ENCODE data around the gene NFATC2IP. TPM values are rescaled to one million over a fixed set of nuclear protein-coding genes. Genes with fewer than 3 reads are reported as not detected.
"Not testable (repeated sequence)": the region's sequence is repeated elsewhere in the genome, so short reads cannot be mapped to it uniquely, and the experiment has no call there.

The NFATC2IP gene
- total RNA-seq, 1 donor: 18.1 TPM

DNA sequence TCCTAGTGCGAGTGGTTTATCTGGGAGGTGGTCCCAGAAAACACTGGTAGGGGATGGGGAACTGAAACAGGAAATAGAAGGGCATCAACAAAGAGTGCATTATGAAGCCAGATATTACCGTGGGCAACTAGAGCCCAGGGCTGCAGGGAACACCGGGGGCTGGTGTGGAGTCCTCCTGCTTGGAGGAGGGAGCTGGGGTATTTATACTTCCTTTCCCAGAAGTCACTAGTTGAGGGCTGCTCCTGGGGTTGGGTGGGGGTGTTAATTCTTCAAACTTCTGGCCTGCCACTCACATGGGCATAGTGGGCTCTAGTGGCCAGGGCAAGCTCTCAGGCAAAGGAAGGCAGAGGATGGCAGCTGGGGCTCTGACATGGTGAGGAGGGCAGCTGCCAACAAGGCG lies 48.8 kb downstream of the NFATC2IP start:
- Histone ChIP-seq H3K27me3 (ENCODE audit: insufficient read depth, low read length) (peaks cover 4% of the 10 kb centered on the region), H3K9me3 (ENCODE audit: low read depth, low read length) (no peaks in the 10 kb centered on the region), H2AFZ (ENCODE audit: low read length) (no peak overlapping the region), H3K4me3 (ENCODE audit: insufficient read depth, low read length) (no peak overlapping the region), H4K20me1 (ENCODE audit: insufficient read depth, low read length) (no peaks in the 10 kb centered on the region), H3K4me2 (ENCODE audit: insufficient read depth, low read length) (no peak overlapping the region), H3K79me2 (ENCODE audit: insufficient read depth, low read length) (no peaks in the 10 kb centered on the region), H3K4me1 (ENCODE audit: insufficient read depth, low read length) (no peaks in the 10 kb centered on the region), H3K27ac (ENCODE audit: low read depth, low read length) (no peak overlapping the region), H3K36me3 (ENCODE audit: insufficient read depth, low read length) (no peaks in the 10 kb centered on the region)
- no peak for TF ChIP-seq CTCF (IDR thresholded peaks at IDR 0.05; ENCODE audit: extremely low read depth, low read depth, low read length)
- DNase-seq (ENCODE audit: insufficient read length, low spot score, missing footprints): peak; percentile 14

DNA sequence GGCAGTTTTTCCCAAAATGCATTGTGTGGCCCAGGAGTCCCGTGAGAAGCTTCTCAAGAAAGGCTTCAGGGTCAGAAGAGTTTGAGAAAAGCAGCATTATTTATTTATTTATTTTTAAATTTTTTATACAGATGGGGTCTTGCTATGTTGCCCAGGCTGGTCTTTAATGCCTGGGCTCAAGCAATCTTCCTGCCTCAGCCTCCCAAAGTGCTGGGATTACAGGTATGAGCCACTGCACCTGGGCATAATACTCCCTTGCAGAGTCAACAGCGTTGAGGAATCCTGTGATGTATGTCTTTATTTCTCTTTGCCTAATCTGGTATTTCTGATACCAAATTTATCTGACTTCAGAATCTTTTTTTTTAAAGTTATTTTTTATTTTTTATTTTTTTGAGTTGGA lies 49.3 kb downstream of the NFATC2IP start:
- no peaks in the 10 kb centered on the region for H3K79me2 ChIP-seq (ENCODE audit: insufficient read depth, low read length)
- H3K36me3 ChIP-seq (ENCODE audit: insufficient read depth, low read length): no peaks in the 10 kb centered on the region
- peaks cover 4% of the 10 kb centered on the region for H3K27me3 ChIP-seq (ENCODE audit: insufficient read depth, low read length)
- H3K4me1 ChIP-seq (ENCODE audit: insufficient read depth, low read length): no peaks in the 10 kb centered on the region
- H3K27ac ChIP-seq (ENCODE audit: low read depth, low read length): no peak overlapping the region
- H4K20me1 ChIP-seq (ENCODE audit: insufficient read depth, low read length): no peaks in the 10 kb centered on the region
- H3K4me3 ChIP-seq (ENCODE audit: insufficient read depth, low read length): no peak overlapping the region
- no peak overlapping the region for H2AFZ ChIP-seq (ENCODE audit: low read length)
- no peak for DNase-seq (ENCODE audit: insufficient read length, low spot score, missing footprints)
- no peak overlapping the region for H3K4me2 ChIP-seq (ENCODE audit: insufficient read depth, low read length)
- H3K9me3 ChIP-seq (ENCODE audit: low read depth, low read length): no peaks in the 10 kb centered on the region
- TF ChIP-seq CTCF (IDR thresholded peaks at IDR 0.05; ENCODE audit: extremely low read depth, low read depth, low read length): no peak

GRCh38 chr16:29004496-29005139 lies 53.9 kb downstream of the NFATC2IP start:
- not testable (repeated sequence) for H3K79me2 ChIP-seq (ENCODE audit: insufficient read depth, low read length); H3K36me3 ChIP-seq (ENCODE audit: insufficient read depth, low read length); H3K4me1 ChIP-seq (ENCODE audit: insufficient read depth, low read length); H3K4me2 ChIP-seq (ENCODE audit: insufficient read depth, low read length); H2AFZ ChIP-seq (ENCODE audit: low read length); H3K27ac ChIP-seq (ENCODE audit: low read depth, low read length); H3K4me3 ChIP-seq (ENCODE audit: insufficient read depth, low read length); H4K20me1 ChIP-seq (ENCODE audit: insufficient read depth, low read length); H3K9me3 ChIP-seq (ENCODE audit: low read depth, low read length); H3K27me3 ChIP-seq (ENCODE audit: insufficient read depth, low read length)
- DNase-seq (ENCODE audit: insufficient read length, low spot score, missing footprints): peak; percentile 8

GRCh38 chr16:29007730-29008593 lies 57.2 kb downstream of the NFATC2IP start:
- no peaks in the 10 kb centered on the region for H3K36me3 ChIP-seq (ENCODE audit: insufficient read depth, low read length)
- no peak overlapping the region for H2AFZ ChIP-seq (ENCODE audit: low read length)
- H3K27ac ChIP-seq (ENCODE audit: low read depth, low read length): no peak overlapping the region
- no peak overlapping the region for H3K4me2 ChIP-seq (ENCODE audit: insufficient read depth, low read length)
- H3K4me1 ChIP-seq (ENCODE audit: insufficient read depth, low read length): peaks cover 4% of the 10 kb centered on the region
- H3K27me3 ChIP-seq (ENCODE audit: insufficient read depth, low read length): no peaks in the 10 kb centered on the region
- TF ChIP-seq CTCF (IDR thresholded peaks at IDR 0.05; ENCODE audit: extremely low read depth, low read depth, low read length): no peak
- H3K79me2 ChIP-seq (ENCODE audit: insufficient read depth, low read length): no peaks in the 10 kb centered on the region
- no peaks in the 10 kb centered on the region for H3K9me3 ChIP-seq (ENCODE audit: low read depth, low read length)
- no peak overlapping the region for H3K4me3 ChIP-seq (ENCODE audit: insufficient read depth, low read length)
- DNase-seq (ENCODE audit: insufficient read length, low spot score, missing footprints): peak; percentile 93
- H4K20me1 ChIP-seq (ENCODE audit: insufficient read depth, low read length): no peaks in the 10 kb centered on the region
